Measurements from ENCODE around the gene MNT.

The MNT gene

GRCh38 chr17:2385240-2386210 is 15.3 kb downstream of the MNT start:
- TF ChIP-seq CTCF (conservative IDR thresholded peaks at IDR 0.05; ENCODE audit: low read length) = no peak
- no peak overlapping the region for H3K4me3 ChIP-seq (ENCODE audit: low read length)
- DNase-seq (ENCODE audit: low read depth) = no peak

- TF ChIP-seq CTCF (conservative IDR thresholded peaks at IDR 0.05; ENCODE audit: low read length) = no peak
- DNase-seq (ENCODE audit: low read depth) = no peak
- no peak overlapping the region for H3K4me3 ChIP-seq (ENCODE audit: low read length)
These were observed 16.3 kb downstream of the MNT start for GRCh38 chr17:2384439-2385127.

- no peak overlapping the region for H3K4me3 ChIP-seq (ENCODE audit: low read length)
- no peak for DNase-seq (ENCODE audit: low read depth)
- no peak for TF ChIP-seq CTCF (conservative IDR thresholded peaks at IDR 0.05; ENCODE audit: low read length)
These were observed 17.2 kb downstream of the MNT start for GRCh38 chr17:2383628-2384167.

- TF ChIP-seq CTCF (conservative IDR thresholded peaks at IDR 0.05; ENCODE audit: low read length) = no peak
- no peak for DNase-seq (ENCODE audit: low read depth)
- H3K4me3 ChIP-seq (ENCODE audit: low read length) = no peak overlapping the region
These were observed 19.8 kb downstream of the MNT start for GRCh38 chr17:2380950-2381649.

GRCh38 chr17:2380226-2380922 is 20.5 kb downstream of the MNT start:
- DNase-seq (ENCODE audit: low read depth) = peak; percentile 33
- no peak overlapping the region for H3K4me3 ChIP-seq (ENCODE audit: low read length)
- TF ChIP-seq CTCF (conservative IDR thresholded peaks at IDR 0.05; ENCODE audit: low read length) = no peak

GRCh38 chr17:2379489-2380225 is 21.2 kb downstream of the MNT start:
- no peak for TF ChIP-seq CTCF (conservative IDR thresholded peaks at IDR 0.05; ENCODE audit: low read length)
- H3K4me3 ChIP-seq (ENCODE audit: low read length) = no peak overlapping the region
- no peak for DNase-seq (ENCODE audit: low read depth)
